ENCODE measurements around the gene SYNE1.
A peak's percentile ranks its signal among the peaks of the same experiment; 100 is the strongest.

The SYNE1 gene

GRCh38 chr6:152576525-152576924 is 60.6 kb downstream of the SYNE1 start:
- Histone ChIP-seq H3K9ac (ENCODE audit: low read length) (no peak overlapping the region), H3K79me2 (ENCODE audit: control insufficient read depth, insufficient read depth, low read length, poor library complexity) (no peaks in the 10 kb centered on the region), H3K9me3 (ENCODE audit: insufficient read depth, low read depth, low read length) (no peaks in the 10 kb centered on the region), H3K18ac (ENCODE audit: low read length) (no peak overlapping the region), H3K27ac (ENCODE audit: low read depth, low read length) (no peak overlapping the region), H3K4me3 (ENCODE audit: low read depth, low read length) (no peak overlapping the region), H4K8ac (ENCODE audit: low read depth, low read length) (no peak overlapping the region), H3K4me1 (ENCODE audit: control insufficient read depth in 1 of 2, insufficient read depth in 2 of 2, low read length in 2 of 2) (no peaks in the 10 kb centered on the region), H2BK12ac (ENCODE audit: low read length) (no peak overlapping the region), H3K27me3 (ENCODE audit: insufficient read depth, low read length) (no peaks in the 10 kb centered on the region), H3K4me2 (ENCODE audit: low read length) (no peak overlapping the region), H2BK120ac (ENCODE audit: insufficient read depth, low read length, poor library complexity) (no peak overlapping the region), H3K79me1 (ENCODE audit: low read length) (no peaks in the 10 kb centered on the region), H3K4ac (ENCODE audit: low read depth, low read length) (no peak overlapping the region), H3K14ac (ENCODE audit: low read length) (no peak overlapping the region), H2AK5ac (ENCODE audit: low read length) (no peak overlapping the region), H2AFZ (ENCODE audit: insufficient read depth, low read length, poor library complexity) (no peak overlapping the region), H3K23ac (ENCODE audit: low read length) (no peak overlapping the region), H2BK5ac (ENCODE audit: low read depth, low read length, poor library complexity) (no peak overlapping the region), H3K36me3 (ENCODE audit: control insufficient read depth in 1 of 2, insufficient read depth in 2 of 2, low read length in 2 of 2) (no peaks in the 10 kb centered on the region), H4K91ac (ENCODE audit: low read depth, low read length) (no peak overlapping the region), H4K12ac (ENCODE audit: low read depth, low read length) (no peak overlapping the region)
- DNase-seq: no peak
- no CpG with 5 or more reads among the region's 1 CpG for WGBS (ENCODE audit: extremely low coverage, insufficient coverage, insufficient read length)

- WGBS (ENCODE audit: extremely low coverage, insufficient coverage, insufficient read length): no CpG with 5 or more reads among the region's 4 CpGs
- H4K12ac ChIP-seq (ENCODE audit: low read depth, low read length): no peak overlapping the region
- no peak overlapping the region for H3K4me3 ChIP-seq (ENCODE audit: low read depth, low read length)
- no peaks in the 10 kb centered on the region for H3K4me1 ChIP-seq (ENCODE audit: control insufficient read depth in 1 of 2, insufficient read depth in 2 of 2, low read length in 2 of 2)
- H3K79me2 ChIP-seq (ENCODE audit: control insufficient read depth, insufficient read depth, low read length, poor library complexity): no peaks in the 10 kb centered on the region
- H3K4ac ChIP-seq (ENCODE audit: low read depth, low read length): no peak overlapping the region
- H3K9ac ChIP-seq (ENCODE audit: low read length): no peak overlapping the region
- no peaks in the 10 kb centered on the region for H3K79me1 ChIP-seq (ENCODE audit: low read length)
- H2AK5ac ChIP-seq (ENCODE audit: low read length): no peak overlapping the region
- no peaks in the 10 kb centered on the region for H3K36me3 ChIP-seq (ENCODE audit: control insufficient read depth in 1 of 2, insufficient read depth in 2 of 2, low read length in 2 of 2)
- H3K18ac ChIP-seq (ENCODE audit: low read length): no peak overlapping the region
- H3K14ac ChIP-seq (ENCODE audit: low read length): no peak overlapping the region
- H2BK120ac ChIP-seq (ENCODE audit: insufficient read depth, low read length, poor library complexity): no peak overlapping the region
- H3K27me3 ChIP-seq (ENCODE audit: insufficient read depth, low read length): no peaks in the 10 kb centered on the region
- H2AFZ ChIP-seq (ENCODE audit: insufficient read depth, low read length, poor library complexity): no peak overlapping the region
- H3K27ac ChIP-seq (ENCODE audit: low read depth, low read length): no peak overlapping the region
- H4K8ac ChIP-seq (ENCODE audit: low read depth, low read length): no peak overlapping the region
- no peak overlapping the region for H2BK5ac ChIP-seq (ENCODE audit: low read depth, low read length, poor library complexity)
- no peak overlapping the region for H2BK12ac ChIP-seq (ENCODE audit: low read length)
- no peak overlapping the region for H3K23ac ChIP-seq (ENCODE audit: low read length)
- DNase-seq: peak in 1 of 2 donors; percentile 38
- H4K91ac ChIP-seq (ENCODE audit: low read depth, low read length): no peak overlapping the region
- H3K4me2 ChIP-seq (ENCODE audit: low read length): no peak overlapping the region
- no peaks in the 10 kb centered on the region for H3K9me3 ChIP-seq (ENCODE audit: insufficient read depth, low read depth, low read length)
These were observed 61.5 kb downstream of the SYNE1 start for GRCh38 chr6:152575621-152576150.

- H4K91ac ChIP-seq (ENCODE audit: low read depth, low read length): no peak overlapping the region
These were observed 62.0 kb downstream of the SYNE1 start for GRCh38 chr6:152575161-152575560.

GRCh38 chr6:152573762-152574161 is 63.4 kb downstream of the SYNE1 start:
- Histone ChIP-seq H3K79me1 (ENCODE audit: low read length) (no peaks in the 10 kb centered on the region), H4K91ac (ENCODE audit: low read depth, low read length) (no peak overlapping the region), H2AK5ac (ENCODE audit: low read length) (no peak overlapping the region), H3K4me2 (ENCODE audit: low read length) (no peak overlapping the region), H3K4me3 (ENCODE audit: low read depth, low read length) (no peak overlapping the region), H2BK120ac (ENCODE audit: insufficient read depth, low read length, poor library complexity) (no peak overlapping the region), H4K8ac (ENCODE audit: low read depth, low read length) (no peak overlapping the region), H3K79me2 (ENCODE audit: control insufficient read depth, insufficient read depth, low read length, poor library complexity) (no peaks in the 10 kb centered on the region), H2AFZ (ENCODE audit: insufficient read depth, low read length, poor library complexity) (no peak overlapping the region), H4K12ac (ENCODE audit: low read depth, low read length) (no peak overlapping the region), H3K18ac (ENCODE audit: low read length) (no peak overlapping the region), H3K36me3 (ENCODE audit: control insufficient read depth in 1 of 2, insufficient read depth in 2 of 2, low read length in 2 of 2) (no peaks in the 10 kb centered on the region), H3K27ac (ENCODE audit: low read depth, low read length) (no peak overlapping the region), H3K27me3 (ENCODE audit: insufficient read depth, low read length) (no peaks in the 10 kb centered on the region), H2BK12ac (ENCODE audit: low read length) (no peak overlapping the region), H3K14ac (ENCODE audit: low read length) (no peak overlapping the region), H3K9ac (ENCODE audit: low read length) (no peak overlapping the region), H3K4me1 (ENCODE audit: control insufficient read depth in 1 of 2, insufficient read depth in 2 of 2, low read length in 2 of 2) (no peaks in the 10 kb centered on the region), H2BK5ac (ENCODE audit: low read depth, low read length, poor library complexity) (no peak overlapping the region), H3K23ac (ENCODE audit: low read length) (no peak overlapping the region), H3K4ac (ENCODE audit: low read depth, low read length) (no peak overlapping the region), H3K9me3 (ENCODE audit: insufficient read depth, low read depth, low read length) (no peaks in the 10 kb centered on the region)
- WGBS (ENCODE audit: extremely low coverage, insufficient coverage, insufficient read length): no CpG with 5 or more reads among the region's 2 CpGs
- DNase-seq: peak in 1 of 2 donors; percentile 8

More at GRCh38 chr6:152575161-152575560, 62.0 kb downstream of the SYNE1 start:
- no peak overlapping the region for H3K4ac ChIP-seq (ENCODE audit: low read depth, low read length)
- H3K9me3 ChIP-seq (ENCODE audit: insufficient read depth, low read depth, low read length): no peaks in the 10 kb centered on the region
- WGBS (ENCODE audit: extremely low coverage, insufficient coverage, insufficient read length): no CpG with 5 or more reads among the region's 2 CpGs
- H4K12ac ChIP-seq (ENCODE audit: low read depth, low read length): no peak overlapping the region
- no peaks in the 10 kb centered on the region for H3K79me1 ChIP-seq (ENCODE audit: low read length)
- no peak overlapping the region for H2AFZ ChIP-seq (ENCODE audit: insufficient read depth, low read length, poor library complexity)
- no peaks in the 10 kb centered on the region for H3K79me2 ChIP-seq (ENCODE audit: control insufficient read depth, insufficient read depth, low read length, poor library complexity)
- no peak overlapping the region for H4K8ac ChIP-seq (ENCODE audit: low read depth, low read length)
- no peak overlapping the region for H3K27ac ChIP-seq (ENCODE audit: low read depth, low read length)
- H3K9ac ChIP-seq (ENCODE audit: low read length): no peak overlapping the region
- no peak overlapping the region for H3K14ac ChIP-seq (ENCODE audit: low read length)
- H3K18ac ChIP-seq (ENCODE audit: low read length): no peak overlapping the region
- no peak overlapping the region for H2BK120ac ChIP-seq (ENCODE audit: insufficient read depth, low read length, poor library complexity)
- no peaks in the 10 kb centered on the region for H3K27me3 ChIP-seq (ENCODE audit: insufficient read depth, low read length)
- H2AK5ac ChIP-seq (ENCODE audit: low read length): no peak overlapping the region
- no peak for DNase-seq
- no peak overlapping the region for H3K4me2 ChIP-seq (ENCODE audit: low read length)
- no peaks in the 10 kb centered on the region for H3K36me3 ChIP-seq (ENCODE audit: control insufficient read depth in 1 of 2, insufficient read depth in 2 of 2, low read length in 2 of 2)
- no peak overlapping the region for H2BK12ac ChIP-seq (ENCODE audit: low read length)
- no peaks in the 10 kb centered on the region for H3K4me1 ChIP-seq (ENCODE audit: control insufficient read depth in 1 of 2, insufficient read depth in 2 of 2, low read length in 2 of 2)
- no peak overlapping the region for H3K4me3 ChIP-seq (ENCODE audit: low read depth, low read length)
- H3K23ac ChIP-seq (ENCODE audit: low read length): no peak overlapping the region
- no peak overlapping the region for H2BK5ac ChIP-seq (ENCODE audit: low read depth, low read length, poor library complexity)

Measured in trophoblast cell (in vitro differentiated cells and primary cell).